AG04450 (cell line): ENCODE results near the gene NUP42. TPM values are rescaled to one million over a fixed set of nuclear protein-coding genes. Genes with fewer than 3 reads are reported as not detected.
"Not testable (repeated sequence)": the region's sequence is repeated elsewhere in the genome, so short reads cannot be mapped to it uniquely, and the experiment has no call there.

Experiments
- CTCF ChIA-PET: fragments of 300-600, 350-600 bp; formaldehyde crosslinking; extraction: SDS; loops from one replicate; lab custom pipeline; 2022; ENCODE audit warnings: antibody characterized with exemption, inconsistent platforms; lab: Charles Lee
- POLR2A ChIA-PET: fragments of 350-600 bp; formaldehyde crosslinking; extraction: SDS; loops from one replicate; lab custom pipeline; 2021; ENCODE audit warnings: antibody characterized with exemption, inconsistent platforms; lab: Yijun Ruan, JAX
- DNase-seq: peaks from one replicate; pipeline ENCODE4 v3.0.0-alpha.2; 2011; ENCODE audit warnings: low read depth, low spot score
- H3K27ac ChIP-seq: one replicate; pipeline ENCODE4 v1.5.1; 2012; ENCODE audit warnings: low read depth, low read length, control low read depth
- H3K27me3 ChIP-seq: one replicate; pipeline ENCODE4 v1.6.0; 2012; ENCODE audit warnings: low read length; ENCODE audit not compliant: control insufficient read depth, insufficient read depth
- H3K4me3 ChIP-seq: 2 replicates; pipeline ENCODE4 v1.5.1; 2011; ENCODE audit warnings: mild to moderate bottlenecking, low read depth, low read length, control low read depth
- H3K9me3 ChIP-seq: 2 replicates; pipeline ENCODE4 v1.5.1; 2012; ENCODE audit warnings: low read length; ENCODE audit not compliant: control insufficient read depth, insufficient read depth
- polyA plus RNA-seq: library from polyadenylated mRNA; depleted of rRNA; stranded (reverse); fragments of >200 nt; gene quantifications from 2 replicates; pipeline ENCODE4 v1.2.3, GENCODE V29; 2011
- TF ChIP-seq, protein P1 (sequence below): IDR thresholded peaks from 2 replicates; pipeline ENCODE4 v1.5.1; 2011; ENCODE audit warnings: low read depth, low read length, control low read depth, inconsistent platforms

NUP42 gene
- polyA plus RNA-seq, 1 experiment, result 17.4 TPM

- H3K27ac ChIP-seq, result no peak overlapping the region
- TF ChIP-seq, protein P1, sequence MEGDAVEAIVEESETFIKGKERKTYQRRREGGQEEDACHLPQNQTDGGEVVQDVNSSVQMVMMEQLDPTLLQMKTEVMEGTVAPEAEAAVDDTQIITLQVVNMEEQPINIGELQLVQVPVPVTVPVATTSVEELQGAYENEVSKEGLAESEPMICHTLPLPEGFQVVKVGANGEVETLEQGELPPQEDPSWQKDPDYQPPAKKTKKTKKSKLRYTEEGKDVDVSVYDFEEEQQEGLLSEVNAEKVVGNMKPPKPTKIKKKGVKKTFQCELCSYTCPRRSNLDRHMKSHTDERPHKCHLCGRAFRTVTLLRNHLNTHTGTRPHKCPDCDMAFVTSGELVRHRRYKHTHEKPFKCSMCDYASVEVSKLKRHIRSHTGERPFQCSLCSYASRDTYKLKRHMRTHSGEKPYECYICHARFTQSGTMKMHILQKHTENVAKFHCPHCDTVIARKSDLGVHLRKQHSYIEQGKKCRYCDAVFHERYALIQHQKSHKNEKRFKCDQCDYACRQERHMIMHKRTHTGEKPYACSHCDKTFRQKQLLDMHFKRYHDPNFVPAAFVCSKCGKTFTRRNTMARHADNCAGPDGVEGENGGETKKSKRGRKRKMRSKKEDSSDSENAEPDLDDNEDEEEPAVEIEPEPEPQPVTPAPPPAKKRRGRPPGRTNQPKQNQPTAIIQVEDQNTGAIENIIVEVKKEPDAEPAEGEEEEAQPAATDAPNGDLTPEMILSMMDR, result peak; percentile 59
- H3K9me3 ChIP-seq, result no peaks in the 10 kb centered on the region
- no peaks in the 10 kb centered on the region for H3K27me3 ChIP-seq
- CTCF ChIA-PET, result interaction anchor here (0.6 to 1.8 kb wide), 12 partner anchors 10 to 119 kb away, joined by 3 to 11 read pairs (median 4); no protein-coding TSS in a partner anchor
- POLR2A ChIA-PET, result no interaction called here
- H3K4me3 ChIP-seq, result no peak overlapping the region
- DNase-seq, result no peak
Observed at GRCh38 chr7:23184709-23185359, 3.0 kb downstream of the NUP42 start.

DNA sequence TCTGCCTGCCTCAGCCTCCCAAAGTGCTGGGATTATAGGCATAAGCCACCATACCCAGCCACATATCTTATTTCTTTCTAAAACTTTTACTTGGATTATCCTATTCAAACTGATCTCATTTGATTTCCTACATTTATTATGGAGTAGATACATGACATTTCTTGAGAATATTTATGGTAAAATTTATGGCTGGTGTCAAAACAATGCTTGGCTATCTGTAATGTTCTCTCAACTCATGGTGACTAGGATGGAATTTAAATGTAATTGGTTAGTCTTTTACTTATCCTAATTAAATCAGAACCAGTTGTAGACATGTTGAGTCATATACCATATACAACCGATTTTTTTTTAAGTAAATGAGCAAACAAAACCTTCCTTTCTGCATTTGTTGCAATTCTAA is 4.1 kb downstream of the NUP42 start:
- DNase-seq, result no peak
- H3K27me3 ChIP-seq, result no peaks in the 10 kb centered on the region
- H3K4me3 ChIP-seq, result no peak overlapping the region
- ChIA-PET CTCF (interaction anchor here (1.3 kb wide), 1 partner anchor 21 kb away, joined by 3 read pairs; no protein-coding TSS in a partner anchor), POLR2A (no interaction called here)
- TF ChIP-seq, protein P1, result no peak
- H3K9me3 ChIP-seq, result no peaks in the 10 kb centered on the region
- no peak overlapping the region for H3K27ac ChIP-seq

GRCh38 chr7:23191022-23191421 is 9.2 kb downstream of the NUP42 start:
- TF ChIP-seq, protein P1, result no peak
- POLR2A ChIA-PET, result no interaction called here
- no peaks in the 10 kb centered on the region; the same call in 1 of the 2 replicates for H3K9me3 ChIP-seq

DNA sequence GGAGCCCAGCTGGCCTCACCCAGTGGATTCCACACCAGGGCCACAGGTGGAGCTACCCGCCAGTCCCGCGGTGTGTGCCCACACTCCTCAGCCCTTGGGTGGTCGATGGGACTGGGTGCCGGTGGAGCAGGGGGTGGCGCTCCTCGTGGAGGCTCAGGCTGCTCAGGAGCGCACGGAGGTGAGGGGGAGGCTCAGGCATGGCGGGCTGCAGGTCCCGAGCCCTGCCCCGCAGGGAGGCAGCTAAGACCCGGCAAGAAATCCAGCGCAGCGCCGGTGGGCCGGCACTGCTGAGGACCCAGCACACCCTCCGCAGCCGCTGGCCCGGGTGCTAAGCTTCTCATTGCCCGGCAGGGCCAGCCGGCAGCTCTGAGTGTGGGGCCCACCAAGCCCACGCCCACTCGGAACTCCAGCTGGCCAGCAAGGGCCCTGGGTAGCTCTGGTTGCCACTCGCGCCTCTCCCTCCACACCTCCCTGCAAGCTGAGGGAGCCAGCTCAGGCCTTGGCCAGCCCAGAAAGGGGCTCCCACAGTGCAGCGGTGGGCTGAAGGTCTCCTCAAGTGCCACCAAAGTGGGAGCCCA is 11.9 kb downstream of the NUP42 start:
- POLR2A ChIA-PET, result not testable (repeated sequence)

More at GRCh38 chr7:23191022-23191421, 9.2 kb downstream of the NUP42 start:
- H3K27ac ChIP-seq, result no peak overlapping the region
- no peak for DNase-seq
- H3K27me3 ChIP-seq, result no peaks in the 10 kb centered on the region
- CTCF ChIA-PET, result interaction anchor here (1.1 kb wide), 1 partner anchor 136 kb away, joined by 3 read pairs; no protein-coding TSS in a partner anchor
- no peak overlapping the region for H3K4me3 ChIP-seq

GRCh38 chr7:23196306-23196705 is 14.5 kb downstream of the NUP42 start:
- no peak overlapping the region for H3K27ac ChIP-seq
- POLR2A ChIA-PET, result no interaction called here
- no peak overlapping the region for H3K4me3 ChIP-seq
- DNase-seq, result no peak
- no peaks in the 10 kb centered on the region; the same call in 1 of the 2 replicates for H3K9me3 ChIP-seq
- CTCF ChIA-PET, result interaction anchor here (3.0 kb wide), 1 partner anchor 12 kb away, joined by 11 read pairs; no protein-coding TSS in a partner anchor
- no peaks in the 10 kb centered on the region for H3K27me3 ChIP-seq
- TF ChIP-seq, protein P1, result no peak

More for the DNA sequence above, 11.9 kb downstream of the NUP42 start:
- CTCF ChIA-PET, result interaction anchor here (1.3 to 3.0 kb wide), 2 partner anchors 9 to 68 kb away, joined by 5 to 11 read pairs; no protein-coding TSS in a partner anchor
- not testable (repeated sequence) for H3K27me3 ChIP-seq, DNase-seq, H3K27ac ChIP-seq, H3K9me3 ChIP-seq, H3K4me3 ChIP-seq

DNA sequence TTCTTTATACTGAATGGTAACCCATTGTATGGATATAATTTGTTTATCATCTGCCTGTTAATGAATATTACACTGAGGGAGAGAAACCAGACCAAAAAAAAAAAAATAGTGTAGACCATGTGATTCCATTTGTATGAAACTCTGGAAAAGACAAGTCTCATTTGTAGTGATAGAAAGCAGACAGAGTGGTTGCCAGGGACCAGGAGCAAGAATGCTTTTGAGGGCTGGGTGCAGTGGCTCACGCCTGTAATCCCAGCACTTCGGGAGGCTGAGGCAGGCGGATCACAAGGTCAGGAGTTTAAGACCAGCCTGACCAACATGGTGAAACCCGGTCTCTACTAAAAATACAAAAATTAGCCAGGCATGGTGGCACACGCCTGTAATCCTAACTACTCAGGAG is 15.9 kb downstream of the NUP42 start:
- DNase-seq, H3K27ac ChIP-seq, CTCF ChIA-PET, H3K27me3 ChIP-seq, H3K4me3 ChIP-seq, H3K9me3 ChIP-seq, POLR2A ChIA-PET: not testable (repeated sequence)
